ENCODE data around the gene CDC34.

Gene CDC34

DNA sequence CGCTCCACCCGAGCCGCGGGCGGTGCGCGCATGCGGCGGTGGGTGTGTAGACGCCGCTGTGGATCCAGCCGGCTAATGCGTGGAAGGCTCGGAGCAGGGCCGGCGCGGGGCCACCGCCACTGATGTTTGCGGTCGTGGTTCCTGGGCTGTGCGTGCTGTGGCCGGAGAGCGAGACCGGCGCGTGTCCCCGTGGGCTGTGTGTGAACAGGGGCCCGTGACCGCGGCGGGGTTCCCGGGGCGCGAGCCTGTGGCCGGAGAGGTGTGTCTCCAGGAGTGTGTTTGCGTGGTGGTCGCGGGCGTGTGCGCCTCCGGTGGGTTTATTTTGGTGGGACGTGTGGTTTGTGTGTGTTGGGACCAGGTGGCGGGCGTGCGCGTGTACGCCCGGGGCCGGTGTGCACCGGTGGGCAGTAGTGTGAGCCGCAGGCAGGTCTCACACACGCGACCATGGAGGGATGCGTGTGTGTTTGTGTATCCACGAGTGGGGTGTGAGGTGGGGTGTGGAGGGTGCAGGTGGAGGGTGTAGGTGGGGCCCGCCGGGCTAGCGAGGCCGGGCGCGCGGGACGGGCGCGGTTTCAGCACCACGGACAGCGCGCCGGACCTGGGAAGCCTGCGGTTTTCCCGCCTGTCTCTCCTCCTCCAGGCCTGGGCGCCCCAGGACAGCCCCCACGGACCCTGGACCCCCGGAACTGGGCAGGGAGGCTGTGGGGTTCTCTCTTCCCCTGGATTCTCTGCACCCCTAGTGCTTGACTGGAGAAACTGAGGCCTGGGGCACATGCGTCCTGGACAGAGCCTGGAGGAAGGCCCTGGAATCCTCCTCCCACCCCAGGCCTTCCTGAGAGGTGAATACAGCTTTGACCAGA, 59.8 kb downstream of the CDC34 start:
- no peak for DNase-seq (ENCODE audit: low spot score)
- in situ Hi-C loops (cut with MboI; ENCODE audit: low pct_unique_long_range_greater_than_20kb, low sequenced_read_pairs, unreplicated experiment): loop anchor here (25.0 kb wide), 1 partner anchor 146 kb away; no protein-coding TSS in a partner anchor
- TF ChIP-seq, protein P1, sequence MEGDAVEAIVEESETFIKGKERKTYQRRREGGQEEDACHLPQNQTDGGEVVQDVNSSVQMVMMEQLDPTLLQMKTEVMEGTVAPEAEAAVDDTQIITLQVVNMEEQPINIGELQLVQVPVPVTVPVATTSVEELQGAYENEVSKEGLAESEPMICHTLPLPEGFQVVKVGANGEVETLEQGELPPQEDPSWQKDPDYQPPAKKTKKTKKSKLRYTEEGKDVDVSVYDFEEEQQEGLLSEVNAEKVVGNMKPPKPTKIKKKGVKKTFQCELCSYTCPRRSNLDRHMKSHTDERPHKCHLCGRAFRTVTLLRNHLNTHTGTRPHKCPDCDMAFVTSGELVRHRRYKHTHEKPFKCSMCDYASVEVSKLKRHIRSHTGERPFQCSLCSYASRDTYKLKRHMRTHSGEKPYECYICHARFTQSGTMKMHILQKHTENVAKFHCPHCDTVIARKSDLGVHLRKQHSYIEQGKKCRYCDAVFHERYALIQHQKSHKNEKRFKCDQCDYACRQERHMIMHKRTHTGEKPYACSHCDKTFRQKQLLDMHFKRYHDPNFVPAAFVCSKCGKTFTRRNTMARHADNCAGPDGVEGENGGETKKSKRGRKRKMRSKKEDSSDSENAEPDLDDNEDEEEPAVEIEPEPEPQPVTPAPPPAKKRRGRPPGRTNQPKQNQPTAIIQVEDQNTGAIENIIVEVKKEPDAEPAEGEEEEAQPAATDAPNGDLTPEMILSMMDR (IDR thresholded peaks at IDR 0.05; ENCODE audit: extremely low read depth, insufficient read depth, missing control alignments): no peak
